Stimulated activated CD8-positive, alpha-beta memory T cell treated with anti-CD3 and anti-CD28 coated beads, Interleukin-4, amount 100 ng/mL, for 48 hours (primary cell): ENCODE measurements around the gene TRIM29.
"Not testable (repeated sequence)": the region's sequence is repeated elsewhere in the genome, so short reads cannot be mapped to it uniquely, and the experiment has no call there.

Experiments
- DNase-seq: peaks from one replicate; pipeline ENCODE4 v3.0.0-alpha.2; 2020

The TRIM29 gene

GRCh38 chr11:120137611-120138521 lies at the start of gene TRIM29:
Gene TRIM29, minus strand, starts transcription at chr11:120138113. Its CDS starts 82 bp downstream, at chr11:120138031.
- no peak for DNase-seq

- peak; percentile 37 for DNase-seq
These were observed 49.1 kb upstream of the TRIM29 start for GRCh38 chr11:120186774-120187591.

GRCh38 chr11:120186456-120186773 lies 48.5 kb upstream of the TRIM29 start:
- DNase-seq = no peak

- DNase-seq = no peak
These were observed 48.0 kb upstream of the TRIM29 start for GRCh38 chr11:120185706-120186455.

- no peak for DNase-seq
These were observed 47.2 kb upstream of the TRIM29 start for GRCh38 chr11:120184946-120185705.

GRCh38 chr11:120184371-120184945 lies 46.5 kb upstream of the TRIM29 start:
- DNase-seq = peak; percentile 19

- DNase-seq = peak; percentile 15
These were observed 45.8 kb upstream of the TRIM29 start for GRCh38 chr11:120183701-120184141.

- DNase-seq = peak; percentile 24
These were observed 45.0 kb upstream of the TRIM29 start for GRCh38 chr11:120182790-120183491.

- DNase-seq = no peak
These were observed 44.5 kb upstream of the TRIM29 start for GRCh38 chr11:120182372-120182771.

- DNase-seq = peak; percentile 6
These were observed 43.6 kb upstream of the TRIM29 start for GRCh38 chr11:120181376-120181975.

- DNase-seq = peak; percentile 11
These were observed 42.8 kb upstream of the TRIM29 start for GRCh38 chr11:120180551-120181232.

- not testable (repeated sequence) for DNase-seq
These were observed 42.1 kb upstream of the TRIM29 start for GRCh38 chr11:120180063-120180462.

- no peak for DNase-seq
These were observed 41.3 kb upstream of the TRIM29 start for GRCh38 chr11:120179057-120179672.

- no peak for DNase-seq
These were observed 40.7 kb upstream of the TRIM29 start for GRCh38 chr11:120178561-120179056.

- DNase-seq = no peak
These were observed 37.0 kb upstream of the TRIM29 start for GRCh38 chr11:120174866-120175265.

GRCh38 chr11:120173807-120174206 lies 35.9 kb upstream of the TRIM29 start:
- DNase-seq = no peak

GRCh38 chr11:120173019-120173705 lies 35.2 kb upstream of the TRIM29 start:
- DNase-seq = no peak

GRCh38 chr11:120172054-120172911 lies 34.4 kb upstream of the TRIM29 start:
- peak; percentile 63 for DNase-seq
